HepG2 (cell line): ENCODE measurements around the gene LGALS3. TPM values are rescaled to one million over a fixed set of nuclear protein-coding genes. Genes with fewer than 3 reads are reported as not detected.

ENCODE experiments used
- CEBPG ChIP-seq: IDR thresholded peaks from 2 replicates; pipeline ENCODE4 v1.6.1; 2016
- GPBP1L1 ChIP-seq: sonication (generic); formaldehyde crosslinking; IDR thresholded peaks from 2 replicates; pipeline ENCODE4 v1.5.0; 2020; ENCODE audit warnings: mild to moderate bottlenecking, missing genetic modification reagents
- NR2F6 ChIP-seq, 2 experiments: IDR thresholded peaks; 2 replicates each; pipeline ENCODE4 v1.6.1; 2016; ENCODE audit warnings: antibody characterized with exemption in 1 of 2, mild to moderate bottlenecking in 1 of 2
- PBX3 ChIP-seq: sonication (generic); formaldehyde crosslinking; IDR thresholded peaks from 2 replicates; pipeline ENCODE4 v1.8.1; 2023; ENCODE audit warnings: missing genetic modification reagents, inconsistent platforms, borderline replicate concordance
- RARA ChIP-seq: IDR thresholded peaks from 2 replicates; pipeline ENCODE4 v1.6.1; 2016; ENCODE audit warnings: missing genetic modification reagents, missing compliant biosample characterization
- REL ChIP-seq: sonication (generic); formaldehyde crosslinking; conservative IDR thresholded peaks from 2 replicates; pipeline ENCODE4 v1.8.0; 2022; ENCODE audit warnings: mild to moderate bottlenecking, missing genetic modification reagents, moderate library complexity
- RNF2 ChIP-seq: fragments of 450-650 bp; conservative IDR thresholded peaks from 2 replicates; pipeline ENCODE4 v1.6.1; 2016; ENCODE audit warnings: low read depth
- SMYD3 ChIP-seq: sonication (generic); formaldehyde crosslinking; IDR thresholded peaks from 2 replicates; pipeline ENCODE4 v1.8.1; 2023; ENCODE audit warnings: mild to moderate bottlenecking, missing genetic modification reagents
- SOX5 ChIP-seq: IDR thresholded peaks from 2 replicates; pipeline ENCODE4 v1.6.1; 2016; ENCODE audit warnings: borderline replicate concordance
- SRSF4 ChIP-seq: fragments of 200-400 bp; formaldehyde crosslinking; IDR thresholded peaks from one replicate; pipeline ENCODE4 v1.6.1; 2018; ENCODE audit warnings: mild to moderate bottlenecking, low read depth, low read length, moderate library complexity; ENCODE audit not compliant: poor library complexity, severe bottlenecking
- TCF7 ChIP-seq: sonication (generic); IDR thresholded peaks from 2 replicates; pipeline ENCODE4 v1.6.1; 2016; ENCODE audit warnings: antibody characterized with exemption, low read depth
- TEAD3 ChIP-seq: optimal IDR thresholded peaks from 2 replicates; pipeline ENCODE3; 2016; ENCODE audit warnings: borderline replicate concordance
- TSC22D2 ChIP-seq: sonication (generic); formaldehyde crosslinking; IDR thresholded peaks from 2 replicates; pipeline ENCODE4 v1.5.1; 2020; ENCODE audit warnings: missing genetic modification reagents, mild to moderate bottlenecking, borderline replicate concordance
- ZBTB20 ChIP-seq: sonication (generic); formaldehyde crosslinking; IDR thresholded peaks from 2 replicates; pipeline ENCODE4 v1.8.1; 2023; ENCODE audit warnings: missing genetic modification reagents, low read depth, mild to moderate bottlenecking, borderline replicate concordance
- ZC3H4 ChIP-seq: sonication (generic); formaldehyde crosslinking; IDR thresholded peaks from 2 replicates; pipeline ENCODE4 v1.4.0; 2020; ENCODE audit warnings: missing genetic modification reagents, borderline replicate concordance
- ZKSCAN8 ChIP-seq: IDR thresholded peaks from 2 replicates; pipeline ENCODE4 v1.6.1; 2016; ENCODE audit warnings: borderline replicate concordance, missing genetic modification reagents, missing compliant biosample characterization
- ZMYM2 ChIP-seq: sonication (generic); formaldehyde crosslinking; IDR thresholded peaks from 2 replicates; pipeline ENCODE4 v1.8.0; 2022; ENCODE audit warnings: mild to moderate bottlenecking, missing genetic modification reagents
- ZNF143 ChIP-seq: sonication (generic); formaldehyde crosslinking; IDR thresholded peaks from 2 replicates; pipeline ENCODE4 v1.4.0; 2020; ENCODE audit warnings: missing genetic modification reagents
- ZNF180 ChIP-seq: sonication (generic); formaldehyde crosslinking; IDR thresholded peaks from 2 replicates; pipeline ENCODE4 v1.4.0; 2020; ENCODE audit warnings: low read depth, missing genetic modification reagents, borderline replicate concordance
- ZNF232 ChIP-seq: sonication (generic); formaldehyde crosslinking; IDR thresholded peaks from 2 replicates; pipeline ENCODE4 v1.4.0; 2020; ENCODE audit warnings: missing genetic modification reagents, borderline replicate concordance
- ZNF335 ChIP-seq: sonication (generic); formaldehyde crosslinking; IDR thresholded peaks from 2 replicates; pipeline ENCODE4 v1.4.0; 2020; ENCODE audit warnings: missing genetic modification reagents
- ZNF337 ChIP-seq: sonication (generic); formaldehyde crosslinking; IDR thresholded peaks from 2 replicates; pipeline ENCODE4 v1.5.1; 2020; ENCODE audit warnings: missing genetic modification reagents, low read depth, mild to moderate bottlenecking, borderline replicate concordance
- ZNF383 ChIP-seq: sonication (generic); formaldehyde crosslinking; IDR thresholded peaks from 2 replicates; pipeline ENCODE4 v1.4.0; 2020; ENCODE audit warnings: missing genetic modification reagents, mild to moderate bottlenecking, borderline replicate concordance
- ZNF607 ChIP-seq: sonication (generic); formaldehyde crosslinking; IDR thresholded peaks from 2 replicates; pipeline ENCODE4 v1.5.1; 2020; ENCODE audit warnings: missing genetic modification reagents, mild to moderate bottlenecking, borderline replicate concordance
- ZNF747 ChIP-seq: sonication (generic); formaldehyde crosslinking; IDR thresholded peaks from 2 replicates; pipeline ENCODE4 v1.8.1; 2023; ENCODE audit warnings: missing genetic modification reagents, mild to moderate bottlenecking, borderline replicate concordance
- ZNF891 ChIP-seq: sonication (generic); formaldehyde crosslinking; IDR thresholded peaks from 2 replicates; pipeline ENCODE4 v1.5.0; 2020; ENCODE audit warnings: mild to moderate bottlenecking, missing genetic modification reagents
- ZSCAN20 ChIP-seq: sonication (generic); formaldehyde crosslinking; IDR thresholded peaks from 2 replicates; pipeline ENCODE4 v1.4.0; 2020; ENCODE audit warnings: missing genetic modification reagents, mild to moderate bottlenecking, borderline replicate concordance
- polyA plus RNA-seq, 8 experiments: library from polyadenylated mRNA; depleted of rRNA in 3 of 8; stranded (reverse) in 7 of 8; unstranded in 1 of 8; fragments of >200 nt; fragmentation: Illumina TruSeq in 4 of 8; extraction: Trizol in 4 of 8; gene quantifications; 2 replicates each; pipeline versions ENCODE4 v1.2.1 to v1.2.3, GENCODE V29; 2011 to 2016; ENCODE audit warnings: low read depth in 4 of 8, missing spikeins in 1 of 8, mixed read lengths in 1 of 8; ENCODE audit not compliant: insufficient read depth in 1 of 8
- total RNA-seq, 5 experiments: library from RNA; depleted of rRNA; stranded (reverse); fragments of >200 nt; fragmentation: Illumina TruSeq; extraction: Trizol; gene quantifications; 2 replicates each; pipeline ENCODE4 v1.2.3, GENCODE V29; 2016; ENCODE audit warnings: low read depth in 1 of 5
- TF ChIP-seq, protein P1 (sequence below): sonication (generic); formaldehyde crosslinking; IDR thresholded peaks from 2 replicates; pipeline ENCODE4 v1.4.0; 2020; ENCODE audit warnings: missing genetic modification reagents

Gene LGALS3
- total and polyA plus RNA-seq, 2 of the 13 experiments (the other 11 are each of a cell fraction or from before 2014, with no cell fraction given): 5.0 to 97.4 TPM

GRCh38 chr14:55102141-55102621 lies 26.9 kb upstream of the LGALS3 start (continued):
- TF ChIP-seq GPBP1L1 (no peak), TSC22D2 (no peak), ZNF891 (no peak), ZNF747 (CRISPR knock-in tag) (no peak), NR2F6 (IDR thresholded peaks at IDR 0.05) (no peak), NR2F6 (CRISPR knock-in tag; IDR thresholded peaks at IDR 0.05) (no peak), ZKSCAN8 (CRISPR knock-in tag) (peak; percentile 32; the same call in 1 of the 2 replicates), REL (CRISPR knock-in tag) (no peak), ZNF143 (CRISPR knock-in tag) (no peak), PBX3 (CRISPR knock-in tag) (no peak), ZNF335 (no peak), SRSF4 (no peak), SMYD3 (CRISPR knock-in tag) (no peak), ZNF232 (CRISPR knock-in tag) (no peak), TEAD3 (CRISPR knock-in tag) (peak; percentile 47), ZNF180 (CRISPR knock-in tag) (no peak), SOX5 (CRISPR knock-in tag) (no peak), RNF2 (no peak), ZMYM2 (CRISPR knock-in tag) (no peak), ZC3H4 (CRISPR knock-in tag) (no peak), ZSCAN20 (CRISPR knock-in tag) (no peak), ZBTB20 (no peak), TCF7 (no peak), RARA (CRISPR knock-in tag) (0 out of 2 replicates have a peak, but pooled peaks have one; percentile 7), ZNF337 (CRISPR knock-in tag) (0 out of 2 replicates have a peak, but pooled peaks have one; percentile 41), CEBPG (peak; percentile 30; the same call in 1 of the 2 replicates), ZNF383 (no peak), ZNF607 (no peak)
- TF ChIP-seq, protein P1, sequence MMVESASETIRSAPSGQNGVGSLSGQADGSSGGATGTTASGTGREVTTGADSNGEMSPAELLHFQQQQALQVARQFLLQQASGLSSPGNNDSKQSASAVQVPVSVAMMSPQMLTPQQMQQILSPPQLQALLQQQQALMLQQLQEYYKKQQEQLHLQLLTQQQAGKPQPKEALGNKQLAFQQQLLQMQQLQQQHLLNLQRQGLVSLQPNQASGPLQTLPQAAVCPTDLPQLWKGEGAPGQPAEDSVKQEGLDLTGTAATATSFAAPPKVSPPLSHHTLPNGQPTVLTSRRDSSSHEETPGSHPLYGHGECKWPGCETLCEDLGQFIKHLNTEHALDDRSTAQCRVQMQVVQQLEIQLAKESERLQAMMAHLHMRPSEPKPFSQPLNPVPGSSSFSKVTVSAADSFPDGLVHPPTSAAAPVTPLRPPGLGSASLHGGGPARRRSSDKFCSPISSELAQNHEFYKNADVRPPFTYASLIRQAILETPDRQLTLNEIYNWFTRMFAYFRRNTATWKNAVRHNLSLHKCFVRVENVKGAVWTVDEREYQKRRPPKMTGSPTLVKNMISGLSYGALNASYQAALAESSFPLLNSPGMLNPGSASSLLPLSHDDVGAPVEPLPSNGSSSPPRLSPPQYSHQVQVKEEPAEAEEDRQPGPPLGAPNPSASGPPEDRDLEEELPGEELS (CRISPR knock-in tag): peak; percentile 41
